Testis (tissue), 3 donors: Measurements from ENCODE around the gene CAMTA1. TPM values are rescaled to one million over a fixed set of nuclear protein-coding genes. Genes with fewer than 3 reads are reported as not detected.

Experiments
- DNase-seq: peaks from one replicate; pipeline ENCODE4 v3.0.0-alpha.2; 2019
- H3K27ac ChIP-seq, 2 donors: fragments of 200-600 bp; sonication (generic); one replicate each; pipeline ENCODE4 v1.5.1; 2019
- H3K27me3 ChIP-seq: fragments of 200-600 bp; sonication (generic); one replicate; pipeline ENCODE4 v1.5.1; 2019
- H3K36me3 ChIP-seq: fragments of 200-600 bp; sonication (generic); one replicate; pipeline ENCODE4 v1.5.1; 2017; ENCODE audit warnings: low read depth; ENCODE audit errors: missing control alignments
- H3K4me1 ChIP-seq: fragments of 200-600 bp; sonication (generic); one replicate; pipeline ENCODE4 v1.5.1; 2019
- H3K4me3 ChIP-seq, 2 donors: fragments of 200-600 bp; sonication (generic); one replicate each; pipeline ENCODE4 v1.5.1; 2017 to 2019
- H3K9me3 ChIP-seq: fragments of 200-600 bp; sonication (generic); one replicate; pipeline ENCODE4 v1.5.1; 2017
- POLR2A ChIP-seq: fragments of 450-650 bp; IDR thresholded peaks from one replicate; pipeline ENCODE4 v1.6.1; 2017; ENCODE audit warnings: antibody characterized with exemption, mild to moderate bottlenecking, moderate library complexity
- WGBS, 2 donors: methylation state at CpG; one replicate each; pipeline ENCODE4 v1.1.5; 2018; 5-methylcytosine and 5-hydroxymethylcytosine counted together
- intact Hi-C: fragments of 100-400 bp; cut with DNase I; formaldehyde crosslinking; loops from one replicate; pipeline ENCODE4 v1.15.1; 2023; ENCODE audit warnings: low total_unique reads
- polyA plus RNA-seq: library from polyadenylated mRNA; stranded (reverse); fragments of 350-450 nt; fragmentation: Illumina TruSeq; extraction: RNeasy Lipid Tissue Mini Kit (QIAGEN cat#74804); gene quantifications from one replicate; pipeline ENCODE4 v1.2.3, GENCODE V29; 2014; ENCODE audit warnings: low read depth, low replicate concordance; ENCODE audit not compliant: insufficient read depth
- total RNA-seq, 2 donors: library from RNA; depleted of rRNA; stranded (reverse); fragments of >200 nt; gene quantifications; one replicate each; pipeline ENCODE4 v1.2.3, GENCODE V29; 2016
- TF ChIP-seq, protein P1 (sequence below), 3 experiments: fragments of 450-650 bp in 2 of 3; fragments of 200-600 bp in 1 of 3; sonication (generic) in 1 of 3; IDR thresholded peaks; one replicate each; pipeline ENCODE4 v1.5.1; 2016 to 2019; ENCODE audit warnings: antibody characterized with exemption in 3 of 3, mild to moderate bottlenecking in 2 of 3, moderate library complexity in 1 of 3

CAMTA1 gene
- total and polyA plus RNA-seq, 3 donors from 2014 or later, result 116 to 158 (median 119) TPM

DNA sequence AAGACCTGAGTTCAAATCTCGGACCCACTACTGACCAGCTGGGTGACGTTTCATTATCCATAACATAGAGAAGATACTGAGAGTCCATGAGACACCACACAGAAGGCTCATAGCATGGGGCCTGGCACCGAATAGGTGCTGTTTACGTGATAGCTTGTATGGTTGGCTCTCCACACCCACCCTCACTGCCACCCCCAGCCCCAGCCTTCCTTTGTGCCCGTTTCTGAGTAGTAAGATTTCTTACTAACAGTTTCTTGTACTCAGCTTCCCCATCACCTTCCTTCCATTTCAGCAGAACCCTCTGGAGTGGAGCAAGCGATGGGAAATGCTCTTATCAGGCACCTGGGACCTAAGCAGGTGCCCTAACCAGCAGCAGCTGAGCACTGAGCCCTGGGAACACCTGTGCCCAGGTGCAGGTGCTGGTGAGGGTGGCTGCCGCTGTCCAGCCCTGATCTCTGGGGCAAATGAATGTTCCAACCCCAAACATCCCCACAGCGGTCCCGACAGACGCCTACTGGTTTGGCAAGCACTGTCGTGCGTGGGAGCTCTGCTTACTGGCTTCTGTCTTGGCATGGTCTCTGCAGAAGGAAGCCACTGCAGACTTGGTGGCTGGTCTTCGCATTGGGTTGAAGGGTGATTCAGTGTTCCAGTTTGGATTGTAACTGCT lies 225.4 kb downstream of the CAMTA1 start:
- intact Hi-C loops, result no loop called here

DNA sequence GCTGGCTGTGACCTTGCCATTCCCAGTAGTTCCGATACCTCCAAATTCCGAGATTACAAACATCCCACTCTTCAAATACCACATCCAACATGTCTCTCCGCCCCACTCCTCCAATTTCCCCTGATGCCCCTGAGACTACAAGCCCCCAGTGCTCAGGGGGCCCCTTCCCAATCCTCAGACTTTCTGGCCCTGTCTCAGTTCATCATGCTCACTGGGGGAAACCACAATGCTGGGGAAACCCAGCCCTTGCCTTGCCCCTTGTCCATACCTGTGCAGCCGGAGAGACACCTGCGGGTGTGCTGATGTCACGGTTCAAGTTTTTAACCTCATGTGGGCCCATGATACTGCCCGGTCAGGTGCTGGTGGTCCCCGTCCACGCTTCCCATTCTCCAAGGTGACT lies 226.6 kb downstream of the CAMTA1 start:
- Histone ChIP-seq H3K27me3 (no peaks in the 10 kb centered on the region), H3K27ac (no peak overlapping the region), H3K36me3 (no peaks in the 10 kb centered on the region), H3K4me3 (no peak overlapping the region), H3K4me1 (peaks cover 7% of the 10 kb centered on the region), H3K9me3 (no peaks in the 10 kb centered on the region)
- TF ChIP-seq, protein P1, sequence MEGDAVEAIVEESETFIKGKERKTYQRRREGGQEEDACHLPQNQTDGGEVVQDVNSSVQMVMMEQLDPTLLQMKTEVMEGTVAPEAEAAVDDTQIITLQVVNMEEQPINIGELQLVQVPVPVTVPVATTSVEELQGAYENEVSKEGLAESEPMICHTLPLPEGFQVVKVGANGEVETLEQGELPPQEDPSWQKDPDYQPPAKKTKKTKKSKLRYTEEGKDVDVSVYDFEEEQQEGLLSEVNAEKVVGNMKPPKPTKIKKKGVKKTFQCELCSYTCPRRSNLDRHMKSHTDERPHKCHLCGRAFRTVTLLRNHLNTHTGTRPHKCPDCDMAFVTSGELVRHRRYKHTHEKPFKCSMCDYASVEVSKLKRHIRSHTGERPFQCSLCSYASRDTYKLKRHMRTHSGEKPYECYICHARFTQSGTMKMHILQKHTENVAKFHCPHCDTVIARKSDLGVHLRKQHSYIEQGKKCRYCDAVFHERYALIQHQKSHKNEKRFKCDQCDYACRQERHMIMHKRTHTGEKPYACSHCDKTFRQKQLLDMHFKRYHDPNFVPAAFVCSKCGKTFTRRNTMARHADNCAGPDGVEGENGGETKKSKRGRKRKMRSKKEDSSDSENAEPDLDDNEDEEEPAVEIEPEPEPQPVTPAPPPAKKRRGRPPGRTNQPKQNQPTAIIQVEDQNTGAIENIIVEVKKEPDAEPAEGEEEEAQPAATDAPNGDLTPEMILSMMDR (IDR thresholded peaks at IDR 0.05), result no peak
- no peak for TF ChIP-seq POLR2A
- WGBS, 2 donors, result 85 to 87% methylated on average over 9 of the region's 9 CpGs
- intact Hi-C loops, result no loop called here
- no peak for DNase-seq

More for the DNA sequence above, 225.4 kb downstream of the CAMTA1 start:
- 70 to 79% methylated on average over 12 to 13 of the region's 13 CpGs for WGBS, 2 donors
- Histone ChIP-seq H3K36me3 (no peaks in the 10 kb centered on the region), H3K27ac (no peak overlapping the region), H3K9me3 (no peaks in the 10 kb centered on the region), H3K4me1 (peaks cover 7% of the 10 kb centered on the region), H3K4me3 (no peak overlapping the region), H3K27me3 (no peaks in the 10 kb centered on the region)
- no peak for DNase-seq
- TF ChIP-seq, protein P1 (IDR thresholded peaks at IDR 0.05), result no peak
- TF ChIP-seq POLR2A, result no peak

DNA sequence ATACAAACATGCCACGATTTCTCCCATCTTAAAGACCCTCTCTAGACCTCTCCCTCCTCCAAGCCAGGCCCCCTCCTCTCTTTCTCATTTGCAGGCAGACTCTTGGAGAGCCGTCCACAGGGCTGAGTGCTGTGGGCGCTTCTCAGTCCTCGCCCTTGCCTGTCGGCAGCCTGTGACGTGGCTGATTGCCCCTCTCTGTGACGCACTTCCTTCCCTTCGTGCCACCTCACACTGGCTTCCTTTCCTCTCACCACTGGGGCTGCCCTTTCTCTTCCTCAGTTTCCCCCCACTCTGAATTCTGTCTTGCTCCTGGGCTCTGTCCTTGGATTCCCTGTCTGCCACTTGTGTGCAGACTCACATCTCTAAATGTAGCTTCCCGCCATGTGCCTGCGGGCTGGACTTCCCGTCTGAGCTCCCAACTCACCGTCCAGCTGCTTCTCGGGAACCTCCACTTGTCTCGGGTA lies 227.2 kb downstream of the CAMTA1 start:
- no peak for DNase-seq
- Histone ChIP-seq H3K9me3 (no peaks in the 10 kb centered on the region), H3K4me3 (no peak overlapping the region), H3K27ac (no peak overlapping the region), H3K36me3 (no peaks in the 10 kb centered on the region), H3K4me1 (peaks cover 7% of the 10 kb centered on the region), H3K27me3 (no peaks in the 10 kb centered on the region)
- intact Hi-C loops, result no loop called here
- TF ChIP-seq, protein P1 (IDR thresholded peaks at IDR 0.05), result no peak
- TF ChIP-seq POLR2A, result no peak
- 89 to 92% methylated on average over 14 of the region's 14 CpGs for whole genome bisulfite sequencing, 2 donors

DNA sequence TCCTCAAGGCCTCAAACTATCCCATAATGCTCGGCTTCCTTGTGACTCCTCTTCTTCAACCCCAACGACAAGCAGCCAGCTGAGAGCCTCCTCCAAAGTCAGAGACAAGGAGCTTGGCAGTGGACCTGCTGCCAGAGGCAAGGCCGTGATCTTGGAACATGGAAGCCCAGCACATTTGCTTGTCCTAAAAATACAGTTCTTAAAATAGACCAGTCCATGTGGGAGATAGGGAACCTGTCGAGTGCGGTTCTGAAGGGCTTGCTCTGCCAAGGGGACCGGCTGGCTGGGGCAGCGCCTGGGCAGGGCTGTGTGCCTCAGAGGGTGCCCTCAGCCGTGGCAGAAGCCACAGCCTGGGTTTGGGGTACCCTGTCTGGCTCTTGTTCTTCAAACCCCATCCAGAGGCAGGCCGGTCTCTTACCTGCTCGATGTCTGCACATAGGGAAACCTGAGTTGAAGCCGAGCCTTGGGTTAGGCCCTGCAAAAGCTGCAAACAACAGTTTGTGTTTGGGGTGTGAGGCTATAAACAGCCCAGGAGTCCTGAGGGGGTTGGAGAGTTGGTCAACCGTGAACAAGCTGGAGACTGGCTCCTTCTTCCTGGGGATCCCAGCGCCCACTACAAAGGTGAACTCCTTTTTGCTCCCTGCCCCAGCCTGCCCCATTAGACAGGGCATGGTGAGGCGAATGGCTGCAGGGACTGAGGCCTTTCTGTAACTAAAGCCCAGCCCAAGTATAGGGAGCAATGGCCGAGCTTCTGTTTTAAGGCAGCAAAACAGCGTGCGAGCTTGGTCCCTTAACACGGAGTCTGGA lies 228.8 kb downstream of the CAMTA1 start:
- intact Hi-C loops, result no loop called here
- Histone ChIP-seq H3K27ac (no peak overlapping the region), H3K4me1 (peaks cover 7% of the 10 kb centered on the region), H3K4me3 (no peak overlapping the region), H3K36me3 (no peaks in the 10 kb centered on the region), H3K9me3 (no peaks in the 10 kb centered on the region), H3K27me3 (no peaks in the 10 kb centered on the region)
- no peak for TF ChIP-seq POLR2A
- TF ChIP-seq, protein P1 (IDR thresholded peaks at IDR 0.05), result no peak
- WGBS, 2 donors, result 66 to 77% methylated on average over 14 to 17 of the region's 18 CpGs
- peak; percentile 42 for DNase-seq
